Smooth muscle cell (in vitro differentiated cells): ENCODE data around the gene TMEM156. TPM values are rescaled to one million over a fixed set of nuclear protein-coding genes. Genes with fewer than 3 reads are reported as not detected.

Experiments used
- DNase-seq: peaks from one replicate; lab custom pipeline; 2025; ENCODE audit not compliant: unreplicated experiment; lab: John Stamatoyannopoulos, UW
- H2AFZ ChIP-seq: fragments of 200-600 bp; sonication (generic); 2 replicates; pipeline ENCODE4 v1.6.0; 2016; ENCODE audit warnings: antibody characterized with exemption, low read depth, mild to moderate bottlenecking
- H3F3A ChIP-seq: fragments of 200-600 bp; sonication (generic); 2 replicates; pipeline ENCODE4 v1.6.0; 2017; ENCODE audit warnings: antibody characterized with exemption, low read depth
- H3K27ac ChIP-seq: fragments of 200-600 bp; sonication (generic); 2 replicates; pipeline ENCODE4 v1.5.1; 2016; ENCODE audit warnings: low read depth, mild to moderate bottlenecking
- H3K27me3 ChIP-seq: fragments of 200-600 bp; sonication (generic); 2 replicates; pipeline ENCODE4 v1.6.1; 2016; ENCODE audit warnings: low read depth, mild to moderate bottlenecking
- H3K36me3 ChIP-seq: fragments of 200-600 bp; sonication (generic); 2 replicates; pipeline ENCODE4 v1.5.1; 2016; ENCODE audit warnings: low read depth
- H3K4me1 ChIP-seq: fragments of 200-600 bp; sonication (generic); 2 replicates; pipeline ENCODE4 v1.5.1; 2016; ENCODE audit warnings: low read depth
- H3K4me2 ChIP-seq: fragments of 200-600 bp; sonication (generic); 2 replicates; pipeline ENCODE4 v1.6.0; 2016; ENCODE audit warnings: mild to moderate bottlenecking
- H3K4me3 ChIP-seq: fragments of 200-600 bp; sonication (generic); 2 replicates; pipeline ENCODE4 v1.5.1; 2016; ENCODE audit warnings: mild to moderate bottlenecking
- H3K79me2 ChIP-seq: fragments of 200-600 bp; sonication (generic); 2 replicates; pipeline ENCODE4 v1.6.0; 2016; ENCODE audit warnings: low read depth, mild to moderate bottlenecking
- H3K9ac ChIP-seq: fragments of 200-600 bp; sonication (generic); 2 replicates; pipeline ENCODE4 v1.6.0; 2016; ENCODE audit warnings: low read depth
- H3K9me3 ChIP-seq: fragments of 200-600 bp; sonication (generic); replicated peaks from 2 replicates; pipeline ENCODE4 v1.5.1; 2016; ENCODE audit warnings: low read depth
- H4K20me1 ChIP-seq: fragments of 200-600 bp; sonication (generic); 2 replicates; pipeline ENCODE4 v1.6.0; 2016; ENCODE audit warnings: low read depth
- CTCF ChIP-seq: fragments of 200-600 bp; sonication (generic); IDR thresholded peaks from 2 replicates; pipeline ENCODE4 v1.5.1; 2017; ENCODE audit warnings: borderline replicate concordance, mild to moderate bottlenecking, antibody characterized with exemption; ENCODE audit not compliant: insufficient read depth, poor library complexity, severe bottlenecking
- WGBS: methylation state at CpG from one replicate; pipeline ENCODE4 v1.1.7; 2016; ENCODE audit warnings: low lambda C conversion rate; 5-methylcytosine and 5-hydroxymethylcytosine counted together
- polyA plus RNA-seq: library from polyadenylated mRNA; unstranded; fragments of >200 nt; fragmentation: Nextera tagmentation; extraction: Ambion mirVana; gene quantifications from 2 replicates; pipeline ENCODE4 v1.2.1, GENCODE V29; 2016
- total RNA-seq: library from RNA; depleted of rRNA; stranded (reverse); fragments of >200 nt; gene quantifications from 2 replicates; pipeline ENCODE4 v1.2.3, GENCODE V29; 2014

The TMEM156 gene
- total and polyA plus RNA-seq, 2 experiments from 2014 or later: 0.04 TPM; not detected in 1

GRCh38 chr4:39067451-39067850, 35.2 kb upstream of the TMEM156 start:
- no peak for DNase-seq
- H4K20me1 ChIP-seq: peaks cover 7% of the 10 kb centered on the region
- H3K4me3 ChIP-seq: no peak overlapping the region
- H3K4me1 ChIP-seq: peaks cover under 1% of the 10 kb centered on the region
- no peak overlapping the region for H2AFZ ChIP-seq
- no peaks in the 10 kb centered on the region for H3K27me3 ChIP-seq
- H3F3A ChIP-seq: no peaks in the 10 kb centered on the region
- H3K9me3 ChIP-seq: no peaks in the 10 kb centered on the region
- H3K79me2 ChIP-seq: peaks cover 36% of the 10 kb centered on the region
- H3K9ac ChIP-seq: no peak overlapping the region
- no peaks in the 10 kb centered on the region for H3K36me3 ChIP-seq
- H3K27ac ChIP-seq: no peak overlapping the region
- TF ChIP-seq CTCF: no peak
- WGBS: 87% methylated on average over 3 of the region's 3 CpGs
- no peak overlapping the region for H3K4me2 ChIP-seq

GRCh38 chr4:39067031-39067430, 34.8 kb upstream of the TMEM156 start:
- no peak overlapping the region for H3K4me3 ChIP-seq
- H3K79me2 ChIP-seq: peaks cover 37% of the 10 kb centered on the region
- no peaks in the 10 kb centered on the region for H3K36me3 ChIP-seq
- TF ChIP-seq CTCF: no peak
- no peak overlapping the region for H3K9ac ChIP-seq
- H3K4me1 ChIP-seq: peaks cover 5% of the 10 kb centered on the region
- no peaks in the 10 kb centered on the region for H3K27me3 ChIP-seq
- H3K4me2 ChIP-seq: no peak overlapping the region
- no peaks in the 10 kb centered on the region for H3F3A ChIP-seq
- DNase-seq: no peak
- no peak overlapping the region for H3K27ac ChIP-seq
- peaks cover 10% of the 10 kb centered on the region for H4K20me1 ChIP-seq
- 97% methylated on average over 2 of the region's 2 CpGs for WGBS
- H3K9me3 ChIP-seq: no peaks in the 10 kb centered on the region
- H2AFZ ChIP-seq: no peak overlapping the region

GRCh38 chr4:39066371-39066770, 34.2 kb upstream of the TMEM156 start:
- Histone ChIP-seq H3K27me3 (no peaks in the 10 kb centered on the region), H3K9ac (no peak overlapping the region), H3K79me2 (peaks cover 40% of the 10 kb centered on the region), H3K4me3 (no peak overlapping the region), H3K9me3 (no peaks in the 10 kb centered on the region), H3K36me3 (no peaks in the 10 kb centered on the region), H3K4me1 (peaks cover 11% of the 10 kb centered on the region), H3K27ac (no peak overlapping the region), H3F3A (no peaks in the 10 kb centered on the region), H4K20me1 (peaks cover 16% of the 10 kb centered on the region), H2AFZ (no peak overlapping the region), H3K4me2 (no peak overlapping the region)
- TF ChIP-seq CTCF: no peak
- DNase-seq: no peak
- WGBS: 95% methylated on average over 2 of the region's 2 CpGs

GRCh38 chr4:39063430-39063829, 31.2 kb upstream of the TMEM156 start:
- TF ChIP-seq CTCF: no peak
- Histone ChIP-seq H3F3A (no peaks in the 10 kb centered on the region), H2AFZ (no peak overlapping the region), H3K4me3 (no peak overlapping the region), H3K4me2 (no peak overlapping the region), H3K9me3 (no peaks in the 10 kb centered on the region), H3K9ac (no peak overlapping the region), H4K20me1 (peaks cover 29% of the 10 kb centered on the region), H3K36me3 (no peaks in the 10 kb centered on the region), H3K79me2 (peaks cover 64% of the 10 kb centered on the region), H3K4me1 (peaks cover 11% of the 10 kb centered on the region), H3K27ac (no peak overlapping the region), H3K27me3 (no peaks in the 10 kb centered on the region)
- DNase-seq: no peak
